Endothelial cell of umbilical vein (primary cell): ENCODE results near the gene CYB5D1. TPM values are rescaled to one million over a fixed set of nuclear protein-coding genes. Genes with fewer than 3 reads are reported as not detected.

Source experiments
- BruUV-seq: library from RNA; stranded (reverse); fragments of 400-500 nt; replicated peaks from 2 replicates; lab custom pipeline; 2021; lab: Mats Ljungman, UMichigan
- CTCF ChIA-PET: fragments of 300-600, 350-600 bp; sonication (Branson Sonifier 250); formaldehyde crosslinking; loops from one replicate; lab custom pipeline; 2021; ENCODE audit warnings: antibody characterized with exemption, inconsistent platforms; lab: Charles Lee
- POLR2A ChIA-PET: fragments of 300-600, 350-600 bp; sonication (Branson Sonifier 250); formaldehyde crosslinking; loops from one replicate; lab custom pipeline; 2021; ENCODE audit warnings: antibody characterized with exemption, inconsistent platforms; lab: Charles Lee
- DNase-seq: peaks from one replicate; pipeline ENCODE4 v3.0.0-alpha.2; 2011; ENCODE audit warnings: low read depth, low spot score
- FAIRE-seq: peaks from 2 replicates; lab custom pipeline; 2011; peaks lifted over from hg19 to GRCh38; lab: Jason Lieb, UNC
- H2AFZ ChIP-seq: 2 replicates; pipeline ENCODE4 v1.6.0; 2012; ENCODE audit warnings: low read depth, low read length, control low read depth, inconsistent platforms
- H3K27ac ChIP-seq: 2 replicates; pipeline ENCODE4 v1.5.1; 2011; ENCODE audit warnings: low read depth, mild to moderate bottlenecking, control low read depth, low read length, moderate library complexity; ENCODE audit not compliant: insufficient read depth
- H3K27me3 ChIP-seq, 2 experiments: 2 replicates each; pipeline versions ENCODE4 v1.6.0 to v1.6.1; 2011; ENCODE audit warnings: low read length in 2 of 2, mixed read lengths in 1 of 2; ENCODE audit not compliant: control insufficient read depth in 2 of 2, insufficient read depth in 2 of 2
- H3K36me3 ChIP-seq, 2 experiments: 2 replicates in 1 of 2; 3 replicates in 1 of 2; pipeline ENCODE4 v1.5.1; 2011; ENCODE audit warnings: low read length in 2 of 2, mild to moderate bottlenecking in 1 of 2, moderate library complexity in 1 of 2; ENCODE audit not compliant: control insufficient read depth in 2 of 2, insufficient read depth in 2 of 2; ENCODE audit errors: extremely low read depth in 1 of 2
- H3K4me1 ChIP-seq: 3 replicates; pipeline ENCODE4 v1.5.1; 2011; ENCODE audit warnings: mild to moderate bottlenecking, low read length; ENCODE audit not compliant: control insufficient read depth, insufficient read depth; ENCODE audit errors: extremely low read depth
- H3K4me2 ChIP-seq: 2 replicates; pipeline ENCODE4 v1.6.1; 2011; ENCODE audit warnings: low read length, control low read depth, mixed read lengths; ENCODE audit not compliant: insufficient read depth
- H3K4me3 ChIP-seq, 3 experiments: fragments of 200-600 bp in 1 of 3; sonication (generic), shearing (Covaris generic) in 1 of 3; replicated peaks in 1 of 3; 2 replicates each; pipeline ENCODE4 v1.5.1; 2011 to 2016; ENCODE audit warnings: control low read depth in 3 of 3, low read length in 3 of 3, mild to moderate bottlenecking in 2 of 3, inconsistent platforms in 1 of 3, low read depth in 1 of 3, moderate library complexity in 1 of 3; ENCODE audit not compliant: insufficient read depth in 1 of 3
- H3K79me2 ChIP-seq: 2 replicates; pipeline ENCODE4 v1.6.0; 2012; ENCODE audit warnings: low read length, inconsistent platforms; ENCODE audit not compliant: control insufficient read depth, insufficient read depth
- H3K9ac ChIP-seq: replicated peaks from 2 replicates; pipeline ENCODE3; 2011; ENCODE audit warnings: low read length, control low read depth; ENCODE audit not compliant: insufficient read depth; ENCODE audit errors: extremely low read depth
- H3K9me1 ChIP-seq: replicated peaks from 3 replicates; pipeline ENCODE4 v1.6.0; 2011; ENCODE audit warnings: mild to moderate bottlenecking, low read length; ENCODE audit not compliant: control insufficient read depth, insufficient read depth; ENCODE audit errors: extremely low read depth
- H3K9me3 ChIP-seq: replicated peaks from 2 replicates; pipeline ENCODE4 v1.5.1; 2012; ENCODE audit warnings: low read length, inconsistent platforms; ENCODE audit not compliant: control insufficient read depth, insufficient read depth
- H4K20me1 ChIP-seq: replicated peaks from 2 replicates; pipeline ENCODE3; 2011; ENCODE audit warnings: mild to moderate bottlenecking, low read length; ENCODE audit not compliant: control insufficient read depth, insufficient read depth; ENCODE audit errors: extremely low read depth
- EZH2 ChIP-seq: IDR thresholded peaks from 2 replicates; pipeline ENCODE4 v1.6.1; 2012; ENCODE audit warnings: borderline replicate concordance, low read depth, mild to moderate bottlenecking, moderate library complexity, low read length, inconsistent platforms; ENCODE audit not compliant: severe bottlenecking
- FOS ChIP-seq: IDR thresholded peaks from 2 replicates; pipeline ENCODE4 v1.6.1; 2011; ENCODE audit warnings: mild to moderate bottlenecking, low read length, moderate library complexity, borderline replicate concordance; ENCODE audit not compliant: insufficient read depth
- GATA2 ChIP-seq: IDR thresholded peaks from 2 replicates; pipeline ENCODE4 v1.7.0; 2011; ENCODE audit warnings: low read depth, mild to moderate bottlenecking, moderate library complexity, mixed read lengths, low read length; ENCODE audit not compliant: insufficient read length, insufficient read depth
- JUN ChIP-seq: IDR thresholded peaks from 2 replicates; pipeline ENCODE4 v1.6.1; 2011; ENCODE audit warnings: borderline replicate concordance, low read depth; ENCODE audit not compliant: insufficient read length, insufficient read depth
- MYC ChIP-seq: IDR thresholded peaks from one replicate; pipeline ENCODE4 v1.6.1; 2011; ENCODE audit warnings: mild to moderate bottlenecking, low read depth, low read length
- POLR2A ChIP-seq: IDR thresholded peaks from 2 replicates; pipeline ENCODE4 v1.6.1; 2012; ENCODE audit warnings: low read depth, mild to moderate bottlenecking, control low read depth, low read length
- POLR2AphosphoS5 ChIP-seq: IDR thresholded peaks from 2 replicates; pipeline ENCODE4 v1.6.1; 2012; ENCODE audit warnings: low read depth, mild to moderate bottlenecking, control low read depth, low read length, moderate library complexity; ENCODE audit not compliant: insufficient read depth
- dilution Hi-C: fragments of 300-500 bp; cut with MboI; formaldehyde crosslinking; loops from one replicate; pipeline ENCODE4 v1.15.0; 2019; ENCODE audit warnings: low sequenced_read_pairs; ENCODE audit not compliant: extremely low pct_ligation_motif_present
- intact Hi-C: fragments of 100-400 bp; cut with micrococcal nuclease; formaldehyde crosslinking; loops from one replicate; pipeline ENCODE4 v1.10.0; 2022
- polyA plus RNA-seq, 4 experiments: library from polyadenylated mRNA; depleted of rRNA in 3 of 4; stranded (reverse) in 3 of 4; unstranded in 1 of 4; fragments of >200 nt; gene quantifications; 2 replicates each; pipeline versions ENCODE4 v1.2.1 to v1.2.3, GENCODE V29; 2011 to 2012; ENCODE audit warnings: missing spikeins in 1 of 4
- total RNA-seq: library from RNA; stranded (reverse); gene quantifications from 2 replicates; pipeline ENCODE4 v1.2.3, GENCODE V29; 2021
- TF ChIP-seq, protein P1 (sequence below): IDR thresholded peaks from 2 replicates; pipeline ENCODE4 v1.6.1; 2011; ENCODE audit not compliant: insufficient read depth, insufficient read length
- TF ChIP-seq, protein P2 (sequence below), 2 donors: IDR thresholded peaks; 1 replicate in 1 of 2; 2 replicates in 1 of 2; pipeline ENCODE4 v1.5.1; 2011; ENCODE audit warnings: low read length in 2 of 2, mild to moderate bottlenecking in 2 of 2, moderate library complexity in 2 of 2, control low read depth in 1 of 2, inconsistent platforms in 1 of 2, low read depth in 1 of 2; ENCODE audit not compliant: insufficient read depth in 1 of 2; ENCODE audit errors: extremely low read depth in 1 of 2

CYB5D1 gene
- total and polyA plus RNA-seq, 2 donors (not counting 3 experiments of a cell fraction or from before 2014, with no cell fraction given) = 9.4 to 18.1 TPM

DNA sequence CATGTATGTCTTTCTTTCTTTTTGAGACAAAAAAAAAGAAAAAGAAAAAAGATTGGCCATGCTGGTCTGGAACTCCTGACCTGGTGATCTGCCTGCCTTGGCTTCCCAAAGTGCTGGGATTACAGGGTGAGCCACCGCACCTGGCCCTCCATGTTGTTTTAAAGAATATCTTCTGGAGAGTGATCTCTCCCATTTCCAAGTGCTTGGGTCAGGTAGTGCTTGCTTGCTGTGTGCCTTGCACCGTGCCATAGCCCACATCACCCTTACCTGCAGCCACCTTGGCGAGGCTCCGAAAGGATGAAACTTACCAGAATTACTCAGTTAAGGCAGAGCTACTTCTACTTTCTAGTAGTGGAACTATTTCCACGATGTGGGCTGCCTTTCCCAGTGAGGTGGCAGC, 42.8 kb upstream of the CYB5D1 start:
- POLR2A ChIA-PET = no interaction called here
- intact Hi-C loops = no loop called here

More for the DNA sequence above, 42.8 kb upstream of the CYB5D1 start:
- FAIRE-seq (no peak), DNase-seq (no peak)
- Histone ChIP-seq H3K27ac (no peak overlapping the region), H3K4me3 (no peak overlapping the region), H3K79me2 (no peaks in the 10 kb centered on the region), H3K9ac (no peak overlapping the region), H3K9me1 (no peaks in the 10 kb centered on the region), H3K9me3 (no peaks in the 10 kb centered on the region), H3K27me3 (peaks cover 9 to 15% of the 10 kb centered on the region in 2 experiments), H3K4me2 (no peak overlapping the region), H2AFZ (no peak overlapping the region), H4K20me1 (no peaks in the 10 kb centered on the region), H3K4me1 (no peaks in the 10 kb centered on the region), H3K36me3 (no peaks in the 10 kb centered on the region)
- CTCF ChIA-PET = interaction anchor here (2.5 kb wide), 1 partner anchor 175 kb away, joined by 11 read pairs; no protein-coding TSS in a partner anchor
- TF ChIP-seq FOS (no peak), MYC (no peak), GATA2 (no peak), EZH2 (no peak), POLR2AphosphoS5 (no peak), POLR2A (no peak), JUN (no peak)
- TF ChIP-seq, protein P1, sequence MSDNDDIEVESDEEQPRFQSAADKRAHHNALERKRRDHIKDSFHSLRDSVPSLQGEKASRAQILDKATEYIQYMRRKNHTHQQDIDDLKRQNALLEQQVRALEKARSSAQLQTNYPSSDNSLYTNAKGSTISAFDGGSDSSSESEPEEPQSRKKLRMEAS = no peak
- TF ChIP-seq, protein P2, sequence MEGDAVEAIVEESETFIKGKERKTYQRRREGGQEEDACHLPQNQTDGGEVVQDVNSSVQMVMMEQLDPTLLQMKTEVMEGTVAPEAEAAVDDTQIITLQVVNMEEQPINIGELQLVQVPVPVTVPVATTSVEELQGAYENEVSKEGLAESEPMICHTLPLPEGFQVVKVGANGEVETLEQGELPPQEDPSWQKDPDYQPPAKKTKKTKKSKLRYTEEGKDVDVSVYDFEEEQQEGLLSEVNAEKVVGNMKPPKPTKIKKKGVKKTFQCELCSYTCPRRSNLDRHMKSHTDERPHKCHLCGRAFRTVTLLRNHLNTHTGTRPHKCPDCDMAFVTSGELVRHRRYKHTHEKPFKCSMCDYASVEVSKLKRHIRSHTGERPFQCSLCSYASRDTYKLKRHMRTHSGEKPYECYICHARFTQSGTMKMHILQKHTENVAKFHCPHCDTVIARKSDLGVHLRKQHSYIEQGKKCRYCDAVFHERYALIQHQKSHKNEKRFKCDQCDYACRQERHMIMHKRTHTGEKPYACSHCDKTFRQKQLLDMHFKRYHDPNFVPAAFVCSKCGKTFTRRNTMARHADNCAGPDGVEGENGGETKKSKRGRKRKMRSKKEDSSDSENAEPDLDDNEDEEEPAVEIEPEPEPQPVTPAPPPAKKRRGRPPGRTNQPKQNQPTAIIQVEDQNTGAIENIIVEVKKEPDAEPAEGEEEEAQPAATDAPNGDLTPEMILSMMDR (IDR thresholded peaks at IDR 0.05; ENCODE audit: extremely low read depth in 1 of 2, insufficient read depth in 1 of 2, low read depth in 1 of 2, low read length in 2 of 2) = no peak
- dilution Hi-C loops = no loop called here
- no TSS peak for BruUV-seq
